Measurements from ENCODE around the gene AARS2.

AARS2 gene

DNA sequence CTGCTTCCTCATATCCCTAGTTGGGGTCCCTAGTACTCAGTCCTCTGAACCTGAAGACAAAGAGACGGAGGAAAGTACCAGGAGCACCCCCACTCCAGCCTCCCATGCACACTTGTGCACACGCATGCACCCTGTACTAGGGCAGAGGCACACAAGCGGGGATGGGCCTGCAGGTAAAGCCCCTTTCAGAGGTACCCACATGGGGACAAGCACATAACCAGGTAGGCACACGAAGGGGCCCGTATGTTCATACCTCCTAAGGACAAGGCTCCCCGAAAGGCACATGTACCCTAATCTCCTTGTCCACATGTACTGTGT lies 41.8 kb downstream of the AARS2 start:
- no peak overlapping the region for H2AFZ ChIP-seq
- no peak overlapping the region for H3K4me3 ChIP-seq (ENCODE audit: low read depth, low read length)
- H3K4me1 ChIP-seq = no peaks in the 10 kb centered on the region
- no peak overlapping the region for H3K9ac ChIP-seq
- no peak overlapping the region for H3K27ac ChIP-seq
- no peaks in the 10 kb centered on the region for H3K79me2 ChIP-seq
- H3K9me3 ChIP-seq (ENCODE audit: control insufficient read depth, low read length) = no peaks in the 10 kb centered on the region
- H3K36me3 ChIP-seq (ENCODE audit: control insufficient read depth, insufficient read depth, low read length) = no peaks in the 10 kb centered on the region
- no peaks in the 10 kb centered on the region for H3K27me3 ChIP-seq (ENCODE audit: control insufficient read depth, insufficient read depth, low read length)
- no peak overlapping the region for H3K4me2 ChIP-seq (ENCODE audit: low read length)
- TF ChIP-seq, protein P1, sequence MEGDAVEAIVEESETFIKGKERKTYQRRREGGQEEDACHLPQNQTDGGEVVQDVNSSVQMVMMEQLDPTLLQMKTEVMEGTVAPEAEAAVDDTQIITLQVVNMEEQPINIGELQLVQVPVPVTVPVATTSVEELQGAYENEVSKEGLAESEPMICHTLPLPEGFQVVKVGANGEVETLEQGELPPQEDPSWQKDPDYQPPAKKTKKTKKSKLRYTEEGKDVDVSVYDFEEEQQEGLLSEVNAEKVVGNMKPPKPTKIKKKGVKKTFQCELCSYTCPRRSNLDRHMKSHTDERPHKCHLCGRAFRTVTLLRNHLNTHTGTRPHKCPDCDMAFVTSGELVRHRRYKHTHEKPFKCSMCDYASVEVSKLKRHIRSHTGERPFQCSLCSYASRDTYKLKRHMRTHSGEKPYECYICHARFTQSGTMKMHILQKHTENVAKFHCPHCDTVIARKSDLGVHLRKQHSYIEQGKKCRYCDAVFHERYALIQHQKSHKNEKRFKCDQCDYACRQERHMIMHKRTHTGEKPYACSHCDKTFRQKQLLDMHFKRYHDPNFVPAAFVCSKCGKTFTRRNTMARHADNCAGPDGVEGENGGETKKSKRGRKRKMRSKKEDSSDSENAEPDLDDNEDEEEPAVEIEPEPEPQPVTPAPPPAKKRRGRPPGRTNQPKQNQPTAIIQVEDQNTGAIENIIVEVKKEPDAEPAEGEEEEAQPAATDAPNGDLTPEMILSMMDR (IDR thresholded peaks at IDR 0.05) = no peak

DNA sequence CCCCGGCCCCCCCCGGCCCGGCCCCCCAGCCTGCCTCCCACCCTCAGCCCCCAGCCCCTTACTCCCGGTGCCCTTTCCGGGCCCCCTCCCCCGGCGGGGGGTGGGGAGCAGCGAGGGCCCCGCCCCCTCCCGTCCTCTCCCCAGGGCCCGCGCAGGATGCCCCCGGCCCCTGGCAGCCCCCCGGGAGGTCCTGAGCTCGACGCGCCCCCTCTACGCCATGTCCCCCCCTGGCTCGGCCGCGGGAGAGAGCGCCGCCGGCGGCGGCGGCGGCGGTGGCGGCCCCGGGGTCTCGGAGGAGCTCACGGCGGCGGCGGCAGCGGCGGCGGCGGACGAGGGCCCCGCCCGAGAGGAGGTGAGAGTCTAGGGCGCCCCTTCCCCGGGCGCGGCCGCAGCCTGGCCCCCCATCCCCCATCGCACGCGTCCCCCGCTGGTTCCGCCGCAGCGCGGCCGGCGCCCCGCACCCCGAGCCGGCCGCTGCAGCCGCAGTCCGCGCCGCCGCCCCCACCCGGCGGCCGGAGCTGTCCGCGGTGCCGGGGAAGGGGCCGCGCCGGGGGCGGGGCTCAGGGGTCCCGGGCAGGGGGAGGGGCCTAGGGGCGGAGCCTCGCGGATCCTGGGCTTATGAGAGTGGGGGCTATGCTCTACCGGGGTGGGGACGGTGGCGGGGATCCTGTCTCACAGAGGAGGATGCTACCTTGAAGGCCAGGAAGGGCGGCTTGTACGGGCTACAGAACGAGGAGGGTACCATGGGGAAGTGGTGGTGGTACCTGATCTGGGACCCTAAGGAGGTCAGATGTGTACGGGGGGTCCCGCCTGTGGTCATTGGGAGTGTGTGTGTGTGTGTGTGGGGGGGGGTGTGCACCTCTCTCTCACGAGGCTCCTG lies 42.4 kb downstream of the AARS2 start:
- H3K4me2 ChIP-seq (ENCODE audit: low read length) = no peak overlapping the region
- no peak overlapping the region for H3K27ac ChIP-seq
- no peak overlapping the region for H3K4me3 ChIP-seq (ENCODE audit: low read depth, low read length)
- H3K36me3 ChIP-seq (ENCODE audit: control insufficient read depth, insufficient read depth, low read length) = no peaks in the 10 kb centered on the region
- H3K4me1 ChIP-seq = no peaks in the 10 kb centered on the region
- TF ChIP-seq, protein P1 (IDR thresholded peaks at IDR 0.05) = no peak
- no peaks in the 10 kb centered on the region for H3K9me3 ChIP-seq (ENCODE audit: control insufficient read depth, low read length)
- no peak overlapping the region for H2AFZ ChIP-seq
- H3K27me3 ChIP-seq (ENCODE audit: control insufficient read depth, insufficient read depth, low read length) = no peaks in the 10 kb centered on the region
- H3K9ac ChIP-seq = no peak overlapping the region
- no peaks in the 10 kb centered on the region for H3K79me2 ChIP-seq

DNA sequence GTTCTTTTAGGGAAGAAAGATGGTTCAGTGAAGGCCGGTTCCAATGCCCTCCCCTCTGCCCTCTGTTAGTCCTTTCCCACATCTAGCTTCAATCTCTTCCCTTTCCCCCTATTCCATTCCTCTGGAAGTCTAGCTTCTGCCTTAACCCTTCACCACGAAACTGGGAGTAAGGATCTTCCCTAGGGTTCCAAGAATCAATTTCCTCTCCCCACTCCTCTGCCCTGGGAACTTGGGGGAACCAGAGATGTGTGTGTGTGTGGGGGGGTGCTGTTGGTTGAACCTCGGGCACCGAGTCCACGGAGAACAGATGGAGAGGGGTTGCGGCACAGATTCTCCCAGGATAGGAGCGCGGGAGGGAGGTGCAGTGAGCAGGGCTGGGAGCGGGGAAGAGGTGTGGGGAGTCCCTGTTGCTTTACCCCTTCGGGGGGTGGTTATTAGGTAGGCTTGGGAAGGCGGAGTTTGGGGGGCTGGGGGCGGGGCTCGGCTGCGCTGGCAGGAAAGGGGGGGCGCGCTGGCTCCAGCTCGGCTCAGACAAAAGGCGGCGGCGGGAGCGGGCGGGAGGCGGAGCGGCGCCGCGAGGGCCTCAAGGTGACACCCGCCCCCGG lies 43.1 kb downstream of the AARS2 start, which contains the start of gene TMEM151B:
Gene TMEM151B (plus strand): TSS at position 530 of the 605 bp plus-strand sequence. CDS start 293 bp downstream, outside the sequence.
- Histone ChIP-seq H3K9ac (no peak within 1 kb of the TSS), H2AFZ (no peak within 1 kb of the TSS), H3K4me2 (ENCODE audit: low read length) (no peak within 1 kb of the TSS), H3K9me3 (ENCODE audit: control insufficient read depth, low read length) (no peaks in the 10 kb centered on the region), H3K36me3 (ENCODE audit: control insufficient read depth, insufficient read depth, low read length) (no peaks in the 10 kb centered on the region), H3K79me2 (no peaks in the 10 kb centered on the region), H3K27me3 (ENCODE audit: control insufficient read depth, insufficient read depth, low read length) (no peaks in the 10 kb centered on the region), H3K4me1 (no peaks in the 10 kb centered on the region), H3K27ac (no peak within 1 kb of the TSS), H3K4me3 (ENCODE audit: low read depth, low read length) (no peak within 1 kb of the TSS)
- TF ChIP-seq, protein P1 (IDR thresholded peaks at IDR 0.05) = no peak

DNA sequence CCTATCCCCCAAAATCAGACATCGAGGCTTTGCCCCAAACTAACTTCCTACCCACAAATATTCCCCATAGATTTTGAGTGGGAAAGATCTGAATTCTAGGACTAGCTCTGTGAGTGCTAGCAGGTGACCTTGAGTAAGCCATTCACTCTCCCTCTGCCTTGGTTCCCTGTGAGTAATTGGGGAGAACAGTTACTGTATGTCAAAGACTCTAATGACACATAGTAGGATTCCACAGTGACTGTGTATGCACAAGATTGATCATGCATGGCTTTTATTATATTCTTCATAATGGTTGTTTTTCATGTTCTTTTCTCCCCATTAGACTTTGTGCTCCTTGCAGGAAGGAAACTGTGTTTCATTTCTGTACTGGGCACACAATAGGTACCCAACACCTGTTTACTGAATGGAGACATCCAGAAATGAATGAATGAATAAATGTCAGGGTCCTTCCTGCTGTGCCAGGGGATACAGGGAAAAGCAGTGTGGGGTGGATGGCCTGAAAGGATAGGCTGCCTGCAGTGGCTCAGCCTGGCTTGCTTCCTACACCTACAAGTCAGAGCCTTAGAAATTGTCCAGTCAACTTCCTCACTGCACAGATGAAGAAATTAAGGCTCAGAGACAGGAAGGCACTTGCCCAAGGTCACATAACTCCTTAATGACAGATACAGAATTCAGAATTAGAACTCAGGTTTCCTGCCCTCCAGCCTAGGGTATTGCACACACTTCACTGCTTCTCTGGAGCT lies 43.8 kb downstream of the AARS2 start:
- TF ChIP-seq, protein P1 (IDR thresholded peaks at IDR 0.05) = no peak
- Histone ChIP-seq H3K27ac (no peak overlapping the region), H3K27me3 (ENCODE audit: control insufficient read depth, insufficient read depth, low read length) (no peaks in the 10 kb centered on the region), H3K9ac (no peak overlapping the region), H3K79me2 (no peaks in the 10 kb centered on the region), H3K36me3 (ENCODE audit: control insufficient read depth, insufficient read depth, low read length) (no peaks in the 10 kb centered on the region), H3K4me3 (ENCODE audit: low read depth, low read length) (no peak overlapping the region), H3K4me2 (ENCODE audit: low read length) (no peak overlapping the region), H2AFZ (no peak overlapping the region), H3K4me1 (peaks cover 5% of the 10 kb centered on the region), H3K9me3 (ENCODE audit: control insufficient read depth, low read length) (no peaks in the 10 kb centered on the region)
